Measurements from ENCODE around the gene SDF2L1. TPM values are rescaled to one million over a fixed set of nuclear protein-coding genes. Genes with fewer than 3 reads are reported as not detected.

SDF2L1 gene
- total RNA-seq, 1 donor from 2014 or later = 33.8 TPM

- Mint-ChIP-seq H3K9me3 (no peaks in the 10 kb centered on the region), H3K27me3 (ENCODE audit: low read depth) (peaks cover 2% of the 10 kb centered on the region), H3K36me3 (ENCODE audit: low read depth) (peaks cover 5% of the 10 kb centered on the region), H3K27ac (ENCODE audit: unreplicated experiment) (peak within 1 kb of the TSS; percentile 19), H3K4me1 (peaks cover 24% of the 10 kb centered on the region), H3K4me3 (peak within 1 kb of the TSS; percentile 93)
- peak; percentile 96 for DNase-seq (ENCODE audit: low read depth, low spot score)
- peak; percentile 61 for TF ChIP-seq CTCF (conservative IDR thresholded peaks at IDR 0.05)
These were observed 12.6 kb upstream of the SDF2L1 start, which contains the start of gene YDJC for GRCh38 chr22:21629255-21630149. TSS of gene YDJC (minus strand) at chr22:21630022. CDS start at chr22:21630014, 8 bp downstream.

DNA sequence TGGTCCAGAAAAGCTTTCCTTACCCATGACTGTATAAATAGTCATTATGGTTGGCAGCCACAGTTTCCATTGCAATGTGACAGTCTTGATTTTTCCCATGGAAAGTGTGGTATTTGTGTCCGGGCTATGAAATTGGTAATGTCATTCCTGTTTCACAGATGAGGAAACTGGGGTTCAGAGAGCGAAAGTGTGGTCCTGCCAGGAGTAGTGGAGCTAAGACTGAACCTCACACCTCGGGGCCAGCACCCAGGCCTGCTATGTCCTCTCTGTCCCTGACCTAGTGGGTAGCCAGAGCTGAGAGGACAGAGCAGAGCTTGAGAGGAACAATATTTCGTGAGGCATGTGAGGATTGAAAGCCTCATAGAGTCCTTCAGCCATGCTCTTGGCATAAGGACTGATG, 11.1 kb upstream of the SDF2L1 start:
- peaks cover 5% of the 10 kb centered on the region for H3K36me3 Mint-ChIP-seq (ENCODE audit: low read depth)
- peaks cover 2% of the 10 kb centered on the region for H3K27me3 Mint-ChIP-seq (ENCODE audit: low read depth)
- no peak overlapping the region for H3K27ac Mint-ChIP-seq (ENCODE audit: unreplicated experiment)
- no peak for TF ChIP-seq CTCF (conservative IDR thresholded peaks at IDR 0.05)
- H3K4me1 Mint-ChIP-seq = peaks cover 24% of the 10 kb centered on the region
- H3K9me3 Mint-ChIP-seq = no peaks in the 10 kb centered on the region
- DNase-seq (ENCODE audit: low read depth, low spot score) = no peak
- H3K4me3 Mint-ChIP-seq = peak overlapping the region; percentile 78

- Mint-ChIP-seq H3K36me3 (ENCODE audit: low read depth) (peaks cover 5% of the 10 kb centered on the region), H3K27ac (ENCODE audit: unreplicated experiment) (no peak within 1 kb of the TSS), H3K4me1 (peaks cover 13% of the 10 kb centered on the region), H3K27me3 (ENCODE audit: low read depth) (peaks cover 2% of the 10 kb centered on the region), H3K4me3 (peak within 1 kb of the TSS; percentile 65), H3K9me3 (no peaks in the 10 kb centered on the region)
- no peak for DNase-seq (ENCODE audit: low read depth, low spot score)
- no peak for TF ChIP-seq CTCF (conservative IDR thresholded peaks at IDR 0.05)
These were observed 9.7 kb upstream of the SDF2L1 start, which contains the start of gene CCDC116 for GRCh38 chr22:21632237-21632895. TSS of gene CCDC116 (plus strand) at chr22:21632760. CDS start at chr22:21633182, 422 bp downstream.

DNA sequence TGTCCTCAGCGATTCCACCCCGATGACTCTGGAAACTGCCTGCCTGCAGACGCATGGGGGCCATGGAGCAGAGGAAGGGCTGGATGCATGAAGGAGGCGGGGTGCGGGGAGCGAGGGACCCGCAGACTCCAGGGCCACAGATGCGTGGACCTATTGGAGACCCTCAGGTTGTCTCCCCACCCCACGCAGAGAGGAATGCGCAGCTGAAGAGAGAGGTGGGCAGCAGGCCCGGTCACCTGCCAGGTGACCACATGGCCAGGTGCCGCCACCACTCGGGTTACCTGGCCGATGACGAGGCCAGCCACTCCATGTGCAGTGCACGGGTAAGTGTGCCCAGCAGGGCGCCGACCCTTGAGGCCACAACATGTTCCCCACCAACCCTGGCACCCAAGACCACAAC, 9.2 kb upstream of the SDF2L1 start:
- H3K4me3 Mint-ChIP-seq = no peak overlapping the region
- H3K9me3 Mint-ChIP-seq = no peaks in the 10 kb centered on the region
- no peak for DNase-seq (ENCODE audit: low read depth, low spot score)
- peaks cover 5% of the 10 kb centered on the region for H3K36me3 Mint-ChIP-seq (ENCODE audit: low read depth)
- peaks cover 2% of the 10 kb centered on the region for H3K27me3 Mint-ChIP-seq (ENCODE audit: low read depth)
- peaks cover 10% of the 10 kb centered on the region for H3K4me1 Mint-ChIP-seq
- TF ChIP-seq CTCF (conservative IDR thresholded peaks at IDR 0.05) = no peak
- no peak overlapping the region for H3K27ac Mint-ChIP-seq (ENCODE audit: unreplicated experiment)

GRCh38 chr22:21633481-21633880, 8.6 kb upstream of the SDF2L1 start:
- Mint-ChIP-seq H3K9me3 (no peaks in the 10 kb centered on the region), H3K36me3 (ENCODE audit: low read depth) (no peaks in the 10 kb centered on the region), H3K4me3 (no peak overlapping the region), H3K27me3 (ENCODE audit: low read depth) (no peaks in the 10 kb centered on the region), H3K27ac (ENCODE audit: unreplicated experiment) (no peak overlapping the region), H3K4me1 (peaks cover 5% of the 10 kb centered on the region)
- no peak for TF ChIP-seq CTCF (conservative IDR thresholded peaks at IDR 0.05)
- no peak for DNase-seq (ENCODE audit: low read depth, low spot score)

Data from neural crest cell (in vitro differentiated cells).